HG03064 (cell line): ENCODE results near the gene PRSS37.
"Not testable (repeated sequence)": the region's sequence is repeated elsewhere in the genome, so short reads cannot be mapped to it uniquely, and the experiment has no call there.

ENCODE experiments used
- ATAC-seq: cut with Tn5 transposase; IDR thresholded peaks from one replicate; pipeline ENCODE4 v1.9.1; 2021; ENCODE audit warnings: low read depth; ENCODE audit not compliant: unreplicated experiment

PRSS37 gene

GRCh38 chr7:141841385-141841784 lies at the start of gene PRSS37:
PRSS37 (minus strand) TSS chr7:141841485; CDS start chr7:141841049, 436 bp downstream.
- no peak for ATAC-seq

GRCh38 chr7:141889321-141889720 lies 48.0 kb upstream of the PRSS37 start:
- ATAC-seq, result no peak

GRCh38 chr7:141884539-141885225 lies 43.4 kb upstream of the PRSS37 start:
- no peak for ATAC-seq

- ATAC-seq, result no peak
Measured at GRCh38 chr7:141880960-141881359, 39.7 kb upstream of the PRSS37 start.

- no peak for ATAC-seq
Measured at GRCh38 chr7:141877365-141877764, 36.1 kb upstream of the PRSS37 start.

GRCh38 chr7:141876371-141876770 lies 35.1 kb upstream of the PRSS37 start:
- ATAC-seq, result no peak

GRCh38 chr7:141875453-141875852 lies 34.2 kb upstream of the PRSS37 start:
- no peak for ATAC-seq

- no peak for ATAC-seq
Measured at GRCh38 chr7:141874787-141875186, 33.5 kb upstream of the PRSS37 start.

GRCh38 chr7:141872931-141873330 lies 31.6 kb upstream of the PRSS37 start:
- no peak for ATAC-seq

- no peak for ATAC-seq
Measured at GRCh38 chr7:141866974-141867373, 25.7 kb upstream of the PRSS37 start.

- ATAC-seq, result no peak
Measured at GRCh38 chr7:141864765-141865447, 23.6 kb upstream of the PRSS37 start.

- ATAC-seq, result no peak
Measured at GRCh38 chr7:141860207-141860606, 18.9 kb upstream of the PRSS37 start.

- ATAC-seq, result no peak
Measured at GRCh38 chr7:141847996-141848395, 6.7 kb upstream of the PRSS37 start.

- ATAC-seq, result no peak
Measured at GRCh38 chr7:141844256-141844655, 3.0 kb upstream of the PRSS37 start.

GRCh38 chr7:141842904-141843303 lies 1.6 kb upstream of the PRSS37 start:
- no peak for ATAC-seq

GRCh38 chr7:141840708-141841107 lies 577 bp downstream of the PRSS37 start:
- no peak for ATAC-seq

- no peak for ATAC-seq
Measured at GRCh38 chr7:141839256-141839655, 2.0 kb downstream of the PRSS37 start.

- ATAC-seq, result no peak
Measured at GRCh38 chr7:141838581-141838980, 2.7 kb downstream of the PRSS37 start.

GRCh38 chr7:141837683-141838082 lies 3.6 kb downstream of the PRSS37 start:
- ATAC-seq, result no peak

- ATAC-seq, result not testable (repeated sequence)
Measured at GRCh38 chr7:141822432-141822831, 18.9 kb downstream of the PRSS37 start.

- no peak for ATAC-seq
Measured at GRCh38 chr7:141820067-141820466, 21.2 kb downstream of the PRSS37 start.

- no peak for ATAC-seq
Measured at GRCh38 chr7:141792526-141792925, 48.8 kb downstream of the PRSS37 start.
